ENCODE measurements around the gene IRAK2.
A peak's percentile ranks its signal among the peaks of the same experiment; 100 is the strongest.
"Not testable (repeated sequence)": the region's sequence is repeated elsewhere in the genome, so short reads cannot be mapped to it uniquely, and the experiment has no call there.

Gene IRAK2

GRCh38 chr3:10260211-10260701 lies 95.5 kb downstream of the IRAK2 start:
- DNase-seq, result no peak

- no peak for DNase-seq
Observed at GRCh38 chr3:10262027-10262426, 97.3 kb downstream of the IRAK2 start.

GRCh38 chr3:10263646-10264363 lies 99.1 kb downstream of the IRAK2 start:
- DNase-seq, result no peak

GRCh38 chr3:10265833-10266232 lies 101.1 kb downstream of the IRAK2 start:
- no peak for DNase-seq

GRCh38 chr3:10266936-10267335 lies 102.2 kb downstream of the IRAK2 start:
- DNase-seq, result not testable (repeated sequence)

- DNase-seq, result no peak
Observed at GRCh38 chr3:10268116-10268515, 103.4 kb downstream of the IRAK2 start.

- DNase-seq, result no peak
Observed at GRCh38 chr3:10268930-10269329, 104.2 kb downstream of the IRAK2 start.

- no peak for DNase-seq
Observed at GRCh38 chr3:10269443-10269842, 104.7 kb downstream of the IRAK2 start.

- DNase-seq, result not testable (repeated sequence)
Observed at GRCh38 chr3:10272476-10272875, 107.8 kb downstream of the IRAK2 start.

GRCh38 chr3:10272977-10273376 lies 108.3 kb downstream of the IRAK2 start:
- DNase-seq, result no peak

- no peak for DNase-seq
Observed at GRCh38 chr3:10273702-10274305, 109.1 kb downstream of the IRAK2 start.

- DNase-seq, result no peak
Observed at GRCh38 chr3:10274601-10275000, 109.9 kb downstream of the IRAK2 start.

- no peak for DNase-seq
Observed at GRCh38 chr3:10277115-10277625, 112.5 kb downstream of the IRAK2 start.

GRCh38 chr3:10278501-10278900 lies 113.8 kb downstream of the IRAK2 start:
- DNase-seq, result no peak

GRCh38 chr3:10279384-10280176 lies 114.9 kb downstream of the IRAK2 start:
- no peak for DNase-seq

GRCh38 chr3:10280177-10280529 lies 115.4 kb downstream of the IRAK2 start:
- no peak for DNase-seq

GRCh38 chr3:10280571-10280970 lies 115.9 kb downstream of the IRAK2 start:
- DNase-seq, result no peak

- DNase-seq, result no peak
Observed at GRCh38 chr3:10281951-10282350, 117.2 kb downstream of the IRAK2 start.

- peak; percentile 63 for DNase-seq
Observed at GRCh38 chr3:10283638-10284037, 118.9 kb downstream of the IRAK2 start.

- DNase-seq, result no peak
Observed at GRCh38 chr3:10284496-10284895, 119.8 kb downstream of the IRAK2 start.

GRCh38 chr3:10285272-10286132 lies 120.8 kb downstream of the IRAK2 start:
- DNase-seq, result no peak

GRCh38 chr3:10286133-10286524 lies 121.4 kb downstream of the IRAK2 start:
- no peak for DNase-seq
